ENCODE data around the gene VSTM1.
"Not testable (repeated sequence)": the region's sequence is repeated elsewhere in the genome, so short reads cannot be mapped to it uniquely, and the experiment has no call there.

The VSTM1 gene

GRCh38 chr19:54063350-54064116 lies at the start of gene VSTM1:
TSS of gene VSTM1 (minus strand) at chr19:54063897. CDS start at chr19:54063777, 120 bp downstream.
- no peak for DNase-seq

DNA sequence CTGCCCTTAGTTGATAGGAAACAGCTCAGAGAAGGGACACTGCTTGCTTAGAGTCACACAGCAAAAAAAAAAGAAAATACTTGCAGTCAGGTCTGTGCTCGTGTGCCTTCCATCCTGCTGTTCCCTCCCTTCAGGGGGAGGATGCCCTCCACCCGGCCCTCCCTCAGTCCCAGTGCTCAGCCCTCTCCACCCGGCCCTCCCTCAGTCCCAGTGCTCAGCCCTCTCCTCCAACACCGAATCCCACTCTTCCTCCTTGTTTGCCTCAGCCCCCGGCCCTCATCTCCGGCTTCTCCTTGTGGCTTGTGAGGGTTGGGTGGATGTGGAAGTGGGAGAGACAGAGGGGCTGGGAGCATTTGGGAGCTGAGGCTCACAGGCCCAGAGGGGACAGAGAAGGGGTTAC lies 46.0 kb upstream of the VSTM1 start:
- DNase-seq = no peak

DNA sequence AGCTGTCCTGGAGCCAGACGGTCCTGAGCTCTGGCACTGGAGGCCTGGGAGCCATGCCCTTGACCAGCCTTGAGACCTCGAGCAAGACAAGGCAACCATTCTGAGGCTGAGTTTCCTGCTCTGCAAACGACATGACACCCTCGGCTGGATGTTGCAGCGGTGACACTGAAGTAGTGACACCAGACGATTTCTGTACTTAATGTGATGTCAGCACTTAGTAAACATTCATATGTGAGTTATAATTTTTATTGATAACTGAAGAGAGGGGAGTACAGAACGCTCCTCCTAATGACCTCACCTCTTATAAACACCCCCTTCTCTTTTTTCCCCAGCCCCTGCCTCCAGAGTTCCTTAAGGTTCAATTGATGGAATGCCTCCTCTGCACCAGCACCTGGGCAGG lies 44.8 kb upstream of the VSTM1 start:
- DNase-seq = no peak

- DNase-seq = no peak
Measured at GRCh38 chr19:54107876-54108490, 44.3 kb upstream of the VSTM1 start.

GRCh38 chr19:54106716-54107115 lies 43.0 kb upstream of the VSTM1 start:
- no peak for DNase-seq

DNA sequence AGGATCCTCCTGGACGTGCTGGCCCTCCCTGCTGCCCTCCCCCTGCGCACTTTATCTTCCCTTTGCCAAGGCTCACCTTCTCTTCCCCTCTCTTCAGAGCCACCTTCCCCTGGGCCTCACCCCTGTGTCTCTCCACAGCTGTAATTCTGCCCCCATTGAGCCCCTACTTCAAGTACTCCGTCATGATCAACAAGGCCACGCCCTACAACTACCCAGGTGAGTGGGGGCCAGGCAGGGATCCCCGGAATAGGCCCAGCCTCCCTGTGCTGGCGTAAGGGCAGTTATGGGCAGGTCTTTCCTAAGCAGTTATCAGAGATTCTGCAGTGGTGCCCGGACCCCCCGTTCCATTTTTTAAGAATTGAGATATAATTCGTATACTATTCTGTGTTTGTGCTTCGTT lies 42.1 kb upstream of the VSTM1 start:
- no peak for DNase-seq

DNA sequence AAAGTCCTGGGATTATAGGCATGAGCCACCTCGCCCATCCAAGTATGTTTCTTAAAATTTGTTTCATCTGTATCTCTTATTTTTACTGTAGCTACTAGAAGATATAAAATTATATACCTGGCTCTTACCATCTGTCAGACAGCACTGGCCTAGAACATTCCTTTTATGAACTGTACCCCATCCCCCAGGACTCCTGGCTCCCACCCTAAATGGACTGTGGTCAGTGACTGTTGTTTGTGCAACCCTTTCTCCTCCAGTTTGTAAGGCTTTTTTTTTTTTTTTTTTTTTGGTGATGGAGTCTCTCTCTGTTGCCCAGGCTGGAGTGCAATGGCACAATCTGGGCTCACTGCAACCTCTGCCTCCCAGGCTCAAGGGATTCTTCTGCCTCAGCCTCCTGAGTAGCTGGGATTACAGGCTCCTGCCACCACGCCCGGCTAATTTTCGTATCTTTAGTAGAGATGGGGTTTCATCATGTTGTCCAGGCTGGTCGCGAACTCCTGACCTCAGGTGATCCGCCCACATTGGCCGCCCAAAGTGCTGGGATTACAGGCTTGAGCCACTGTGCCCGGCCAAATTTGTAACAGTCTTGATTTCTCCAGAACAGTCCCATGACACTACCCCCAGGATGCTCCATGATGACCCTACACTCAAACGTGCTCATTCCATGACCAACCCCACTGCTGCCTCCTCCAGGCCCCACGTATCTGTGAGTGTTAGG lies 41.5 kb upstream of the VSTM1 start:
- DNase-seq = no peak

DNA sequence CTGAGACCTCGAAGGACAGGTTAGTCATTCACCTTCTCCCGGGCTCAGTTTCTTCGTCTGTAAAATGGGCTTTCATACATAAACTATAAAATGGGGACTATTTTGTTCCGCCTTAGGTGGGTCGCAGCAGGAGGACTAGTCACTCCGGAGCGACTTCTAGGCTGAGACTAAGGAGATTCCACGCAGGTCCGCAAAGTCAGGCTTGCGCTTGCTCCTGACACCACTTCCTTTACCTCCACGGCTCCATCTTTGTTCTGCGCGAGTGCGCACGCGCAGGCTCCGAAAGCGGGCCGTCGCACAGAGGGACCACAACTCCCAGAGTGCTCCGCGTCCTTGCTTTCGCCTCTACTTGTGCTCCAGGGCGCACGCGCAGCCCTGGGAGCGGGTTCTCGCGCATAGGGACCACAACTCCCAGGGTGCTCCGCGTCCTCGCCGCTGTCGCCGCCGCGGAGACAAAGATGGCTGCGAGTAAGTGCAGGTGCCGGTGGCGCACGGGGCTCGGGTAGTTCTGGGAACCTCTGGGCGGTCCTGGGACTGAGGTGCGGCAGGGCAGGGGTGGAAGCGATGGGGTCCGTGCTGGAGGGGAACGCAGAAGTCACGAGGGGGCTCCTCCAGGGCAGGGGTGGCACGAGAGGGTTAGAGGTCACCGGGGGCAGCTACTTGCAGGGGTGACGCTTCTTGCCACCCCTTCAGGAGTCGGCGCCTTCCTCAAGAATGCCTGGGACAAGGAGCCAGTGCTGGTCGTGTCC lies 38.9 kb upstream of the VSTM1 start, which contains the start of gene NDUFA3:
TSS of gene NDUFA3 (plus strand) at position 435 of the 749 bp plus-strand sequence. CDS start at position 459, 24 bp downstream.
- peak; percentile 100 for DNase-seq

- DNase-seq = peak; percentile 59
Measured at GRCh38 chr19:54100561-54100960, 36.9 kb upstream of the VSTM1 start, which contains the start of gene OSCAR. TSS of gene OSCAR (minus strand) at chr19:54100803. CDS start at chr19:54100792, 11 bp downstream.

DNA sequence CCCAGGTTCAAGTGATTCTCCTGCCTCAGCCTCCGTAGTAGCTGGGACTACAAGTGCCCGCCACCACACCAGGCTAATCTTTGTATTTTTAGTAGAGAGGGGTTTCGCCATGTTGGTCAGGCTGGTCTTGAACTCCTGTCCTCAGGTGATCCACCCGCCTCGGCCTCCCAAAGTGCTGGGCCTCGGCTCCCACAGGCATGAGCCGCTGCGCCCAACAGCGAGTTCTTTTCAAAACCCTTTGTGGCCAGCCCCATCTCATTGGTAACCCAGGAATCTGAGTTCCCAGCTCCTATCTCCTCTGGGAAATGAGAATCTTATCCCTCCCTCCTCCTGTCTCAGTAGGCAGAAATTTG lies 36.2 kb upstream of the VSTM1 start:
- DNase-seq = not testable (repeated sequence)

DNA sequence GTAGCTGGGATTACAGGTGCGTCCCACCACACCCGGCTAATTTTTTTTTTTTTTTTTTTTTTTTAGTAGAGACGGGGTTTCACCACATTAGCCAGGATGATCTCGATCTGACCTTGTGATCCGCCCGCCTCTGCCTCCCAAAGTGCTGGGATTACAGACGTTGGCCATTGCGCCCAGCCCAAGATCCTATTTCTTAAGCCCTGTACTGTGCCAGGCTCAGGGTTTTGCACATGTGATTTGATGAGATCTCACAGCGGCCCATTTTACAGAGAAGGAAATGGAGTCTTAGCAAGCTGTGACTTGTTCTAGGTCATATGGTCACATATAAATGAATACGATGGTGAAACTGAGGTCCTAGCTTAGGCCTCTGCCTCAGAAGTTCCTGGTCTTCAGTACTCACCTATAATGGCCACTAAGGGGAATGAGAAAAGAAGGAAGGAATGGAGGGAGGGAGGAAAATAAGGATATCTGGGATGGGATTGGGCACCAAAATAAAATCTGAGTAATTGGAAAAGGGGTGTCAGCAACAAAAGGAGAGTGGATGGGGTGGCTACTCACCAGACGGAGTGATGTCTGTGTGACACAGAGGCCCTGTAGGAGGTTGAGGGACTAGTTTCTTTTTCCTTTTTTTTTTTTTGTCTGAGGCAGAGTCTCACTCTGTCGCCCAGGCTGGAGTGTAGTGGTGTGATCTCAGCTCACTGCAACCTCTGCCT lies 35.6 kb upstream of the VSTM1 start:
- no peak for DNase-seq

GRCh38 chr19:54096617-54097106 lies 33.0 kb upstream of the VSTM1 start:
- no peak for DNase-seq

GRCh38 chr19:54095859-54096616 lies 32.3 kb upstream of the VSTM1 start:
- peak; percentile 41 for DNase-seq

DNA sequence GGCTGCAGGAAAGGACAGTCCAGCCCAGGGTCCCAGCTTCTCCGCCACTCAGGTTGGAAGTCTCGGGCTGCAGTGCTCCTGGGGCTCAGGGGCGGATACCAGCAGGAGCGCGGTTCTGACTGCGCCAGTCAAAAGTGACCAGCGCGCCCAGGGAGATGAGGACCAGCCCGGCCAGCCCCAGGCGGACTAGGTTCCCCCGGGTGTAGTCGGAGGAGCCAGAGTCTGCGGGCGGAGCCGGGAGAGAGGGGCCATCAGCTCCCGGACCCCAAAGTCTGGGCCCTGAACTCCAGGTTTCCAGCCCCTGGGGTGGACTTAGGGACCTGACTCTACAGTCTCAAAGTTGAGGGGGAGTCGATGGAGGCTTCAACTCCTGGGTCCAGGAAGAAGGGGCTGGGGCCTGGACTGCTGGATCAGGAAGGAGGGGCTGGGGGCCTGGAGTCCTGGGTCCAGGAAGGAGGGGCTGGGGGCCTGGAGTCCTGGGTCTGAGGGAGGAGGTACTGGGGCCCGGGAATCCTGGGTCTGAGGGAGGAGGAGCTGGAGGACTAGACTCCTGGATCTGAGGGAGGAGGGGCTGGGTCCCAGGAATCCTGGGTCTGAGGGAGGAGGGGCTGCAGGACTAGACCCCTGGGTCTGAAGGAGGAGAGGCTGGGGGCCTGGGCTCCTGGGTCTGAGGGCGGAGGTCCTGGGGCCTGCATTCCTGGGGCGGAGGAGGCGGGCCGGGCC lies 31.6 kb upstream of the VSTM1 start:
- no peak for DNase-seq

- no peak for DNase-seq
Measured at GRCh38 chr19:54094426-54095000, 30.8 kb upstream of the VSTM1 start.

DNA sequence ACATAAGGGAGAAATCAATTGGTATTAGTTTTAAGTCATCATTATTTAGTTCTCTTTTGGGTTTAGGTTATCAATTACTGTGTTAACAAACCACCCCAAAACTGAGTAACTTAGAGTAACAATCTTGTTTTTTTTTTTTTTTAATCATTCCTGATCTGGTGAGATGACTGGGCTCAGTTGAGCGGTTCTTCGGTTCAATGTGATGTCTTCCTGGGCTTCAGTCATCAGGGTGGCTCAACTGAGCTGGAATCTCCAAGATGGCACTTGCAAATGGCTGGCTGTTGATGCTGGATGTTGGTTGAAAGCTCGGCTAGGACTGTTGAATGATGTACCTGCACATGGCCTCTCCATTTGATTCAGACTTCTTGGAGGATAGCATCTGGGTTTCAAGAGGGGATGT lies 20.7 kb upstream of the VSTM1 start:
- no peak for DNase-seq

DNA sequence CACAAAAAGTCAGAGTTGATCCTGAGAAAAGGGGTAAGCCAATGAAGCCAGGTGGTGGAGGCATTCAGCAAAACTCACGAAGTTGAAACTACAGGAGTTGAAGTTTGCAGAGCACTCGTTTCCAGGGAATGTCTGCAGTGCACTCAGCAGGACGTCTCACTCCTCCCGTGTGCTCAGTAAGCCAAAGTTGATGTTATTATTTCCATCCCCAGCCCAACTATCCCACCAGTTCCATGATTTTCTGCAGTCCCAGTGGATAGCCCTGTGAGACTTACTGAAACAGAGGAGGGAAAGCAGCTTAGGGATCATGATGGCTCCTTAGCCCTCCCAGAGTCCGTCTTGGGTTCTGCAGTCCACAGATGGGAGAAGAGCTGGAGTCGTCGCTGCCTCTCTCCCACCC lies 17.3 kb upstream of the VSTM1 start, which contains the start of gene TARM1:
TSS of gene TARM1 (minus strand) at position 334 of the 400 bp plus-strand sequence. CDS start at position 309, 25 bp downstream.
- no peak for DNase-seq

DNA sequence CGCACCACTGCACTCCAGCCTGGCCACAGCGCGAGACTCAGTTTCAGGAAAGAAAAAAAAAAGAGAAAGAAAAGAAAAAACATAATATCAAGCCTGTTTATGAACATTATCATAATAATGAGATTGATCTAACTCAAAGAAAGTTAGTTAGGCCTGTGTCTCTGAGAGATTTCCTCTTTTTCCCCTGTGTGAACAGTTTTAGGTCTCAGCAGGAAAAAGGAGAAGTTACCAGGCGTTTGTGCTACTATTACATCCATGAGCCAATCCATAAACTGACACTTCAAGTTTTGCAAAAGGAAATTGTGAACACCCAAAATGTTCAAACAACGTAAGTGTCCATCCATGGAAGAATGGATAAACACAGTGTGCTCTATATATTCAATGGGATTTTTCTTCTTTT lies 13.6 kb upstream of the VSTM1 start:
- DNase-seq = no peak

GRCh38 chr19:54074851-54075250 lies 11.2 kb upstream of the VSTM1 start:
- no peak for DNase-seq

DNA sequence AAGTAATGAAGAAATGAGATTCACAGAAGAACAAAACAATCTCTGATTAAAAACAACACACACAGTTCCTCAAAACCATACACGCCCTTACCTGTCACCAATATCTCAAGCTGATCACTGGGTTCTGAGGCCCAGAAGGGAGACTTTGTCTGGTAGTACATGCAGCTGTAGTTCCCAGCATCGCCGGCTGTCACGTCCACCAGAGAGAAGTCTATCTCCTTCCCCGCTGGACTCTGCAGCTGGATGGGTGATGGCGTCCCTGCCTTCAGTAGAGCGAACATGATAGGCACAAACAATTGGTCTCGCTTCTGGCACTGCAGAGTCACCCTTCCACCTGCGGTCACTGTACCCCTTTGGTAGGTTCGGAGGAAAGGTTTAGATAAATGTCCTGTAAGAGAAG lies 10.1 kb upstream of the VSTM1 start:
- no peak for DNase-seq
